NCI-H1105 treated with DMSO at 0.1 percent for 48 hours (cell line): ENCODE data around the gene ZBED1.

Source experiments
- DNase-seq: peaks from one replicate; lab custom pipeline; 2025; lab: John Stamatoyannopoulos, UW

The ZBED1 gene

GRCh38 chrX:2452799-2453198 is 48.0 kb downstream of the ZBED1 start:
- no peak for DNase-seq

DNA sequence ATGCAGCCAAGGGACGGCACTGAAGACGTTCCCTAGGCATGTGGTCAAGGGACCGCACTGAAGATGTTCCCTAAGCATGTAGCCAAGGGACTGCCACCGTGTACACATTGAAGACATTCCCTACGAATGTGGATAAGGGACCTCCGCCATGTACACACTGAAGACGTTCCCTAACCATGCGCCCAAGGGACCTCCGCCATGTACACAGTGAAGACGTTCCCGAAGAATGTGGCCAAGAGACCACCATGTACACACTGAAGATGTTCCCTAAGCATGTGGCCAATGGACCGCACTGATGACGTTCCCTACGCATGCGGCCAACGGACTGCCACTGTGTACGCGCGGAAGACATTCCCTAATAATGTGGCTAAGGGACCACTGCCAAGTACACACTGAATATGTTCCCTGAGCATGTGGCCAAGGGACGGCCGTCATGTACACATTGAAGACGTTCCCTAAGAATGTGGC is 48.4 kb downstream of the ZBED1 start:
- no peak for DNase-seq

- DNase-seq, result no peak
Measured at GRCh38 chrX:2451501-2452316, 49.1 kb downstream of the ZBED1 start.

GRCh38 chrX:2450681-2451080 is 50.1 kb downstream of the ZBED1 start:
- no peak for DNase-seq

DNA sequence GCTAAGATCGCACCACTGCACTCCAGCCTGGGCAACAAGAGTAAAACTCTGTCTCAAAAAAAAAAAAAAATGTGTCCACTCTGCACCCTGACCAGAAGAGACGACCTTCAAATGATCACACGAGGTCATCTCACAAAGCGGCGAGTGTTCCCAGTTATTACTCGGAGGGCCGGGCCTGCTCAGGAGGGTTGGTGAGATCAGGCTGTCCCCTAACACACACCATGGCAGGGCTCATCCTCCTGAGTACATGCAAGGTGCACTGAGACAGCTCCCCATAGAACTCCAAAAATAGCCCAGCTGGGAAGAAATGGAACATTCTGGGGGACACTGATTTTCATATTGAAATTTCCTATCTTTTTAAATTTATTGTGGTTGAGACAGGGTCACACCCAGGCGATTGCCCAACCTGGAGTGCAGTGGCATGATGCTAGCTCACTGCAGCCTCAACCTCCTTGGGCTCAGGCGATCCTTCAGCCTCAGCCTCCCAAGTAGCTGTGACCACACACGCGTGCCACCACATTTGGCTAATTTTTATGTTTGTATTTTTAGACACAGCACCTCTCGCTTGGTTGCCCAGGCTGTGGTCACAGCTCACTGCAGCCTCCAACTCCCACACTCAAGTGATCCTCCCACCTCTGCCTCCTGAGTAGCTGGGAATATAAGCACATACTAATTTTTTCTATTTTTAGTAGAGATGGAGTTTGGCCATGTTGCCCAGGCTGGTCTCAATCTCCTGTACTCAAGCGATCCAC is 51.5 kb downstream of the ZBED1 start:
- DNase-seq, result no peak

DNA sequence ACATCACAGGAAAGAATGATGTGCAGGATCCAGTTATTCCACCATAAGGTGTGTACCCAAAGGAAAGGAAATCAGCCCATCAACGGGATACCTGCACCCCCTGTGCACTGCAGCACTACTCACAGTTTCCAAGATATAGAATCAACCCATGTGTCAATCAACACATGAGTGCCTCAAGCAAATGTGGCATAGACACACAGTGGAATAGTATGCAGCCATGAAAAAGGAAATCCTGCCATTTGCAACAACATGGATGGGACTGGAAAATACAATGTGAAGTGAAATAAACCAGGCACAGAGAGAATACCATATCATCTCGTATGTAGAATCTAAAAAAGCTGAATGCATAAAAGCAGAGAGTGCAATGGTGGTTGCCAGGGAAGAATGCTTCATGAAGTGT is 53.3 kb downstream of the ZBED1 start:
- DNase-seq, result no peak

GRCh38 chrX:2446815-2447214 is 54.0 kb downstream of the ZBED1 start:
- DNase-seq, result no peak

- no peak for DNase-seq
Measured at GRCh38 chrX:2445662-2446623, 54.8 kb downstream of the ZBED1 start.

GRCh38 chrX:2442694-2443093 is 58.1 kb downstream of the ZBED1 start:
- DNase-seq, result no peak

- no peak for DNase-seq
Measured at GRCh38 chrX:2441466-2441865, 59.3 kb downstream of the ZBED1 start.

GRCh38 chrX:2439613-2440012 is 61.2 kb downstream of the ZBED1 start:
- no peak for DNase-seq
